SK-N-SH treated with all-trans-retinoic acid at 6 μM for 48 hours (cell line): ENCODE results near the gene RASGEF1C.

Experiments
- CREB5 ChIP-seq: fragments of 250-450 bp; sonication (Bioruptor Pico); IDR thresholded peaks from 2 replicates; pipeline ENCODE4 v1.5.1; 2020; ENCODE audit warnings: low read depth, mild to moderate bottlenecking, moderate library complexity
- CSDC2 ChIP-seq: fragments of 250-450 bp; sonication (Bioruptor Pico); IDR thresholded peaks from 2 replicates; pipeline ENCODE4 v1.5.0; 2020; ENCODE audit warnings: mild to moderate bottlenecking, moderate library complexity
- CSRNP3 ChIP-seq: fragments of 250-450 bp; sonication (Bioruptor Pico); IDR thresholded peaks from 2 replicates; pipeline ENCODE4 v1.5.1; 2021; ENCODE audit warnings: mild to moderate bottlenecking, moderate library complexity
- ESRRG ChIP-seq: fragments of 250-450 bp; sonication (Bioruptor Pico); IDR thresholded peaks from 2 replicates; pipeline ENCODE4 v1.6.1; 2021; ENCODE audit warnings: mild to moderate bottlenecking
- ISL1 ChIP-seq: fragments of 250-450 bp; sonication (Bioruptor Pico); IDR thresholded peaks from 2 replicates; pipeline ENCODE4 v2.1.2; 2022; ENCODE audit warnings: mild to moderate bottlenecking, moderate library complexity
- OSR1 ChIP-seq: fragments of 250-450 bp; sonication (Bioruptor Pico); IDR thresholded peaks from 2 replicates; pipeline ENCODE4 v1.8.0; 2022; ENCODE audit warnings: moderate library complexity, mild to moderate bottlenecking, inconsistent platforms
- PATZ1 ChIP-seq: fragments of 250-450 bp; sonication (Bioruptor Pico); IDR thresholded peaks from 2 replicates; pipeline ENCODE4 v1.8.0; 2020; ENCODE audit warnings: mild to moderate bottlenecking, moderate library complexity, borderline replicate concordance
- RARB ChIP-seq: fragments of 250-450 bp; sonication (Bioruptor Pico); IDR thresholded peaks from 2 replicates; pipeline ENCODE4 v1.8.0; 2021; ENCODE audit warnings: mild to moderate bottlenecking, moderate library complexity
- ZFP30 ChIP-seq: fragments of 450-650 bp; formaldehyde crosslinking; IDR thresholded peaks from 2 replicates; pipeline ENCODE4 v1.5.0; 2022; ENCODE audit warnings: mild to moderate bottlenecking, moderate library complexity
- ZNF565 ChIP-seq: fragments of 450-650 bp; formaldehyde crosslinking; conservative IDR thresholded peaks from 2 replicates; pipeline ENCODE4 v1.5.0; 2020; ENCODE audit warnings: low read depth, mild to moderate bottlenecking, moderate library complexity

- no peak for TF ChIP-seq ZFP30 (CRISPR knock-in tag)
- TF ChIP-seq ISL1 (CRISPR knock-in tag): no peak
- TF ChIP-seq ESRRG (CRISPR knock-in tag): no peak
- no peak for TF ChIP-seq PATZ1 (CRISPR knock-in tag)
- no peak for TF ChIP-seq CSRNP3 (CRISPR knock-in tag)
- TF ChIP-seq RARB: no peak
- TF ChIP-seq OSR1 (CRISPR knock-in tag): no peak
- TF ChIP-seq CSDC2 (CRISPR knock-in tag): no peak
- no peak for TF ChIP-seq ZNF565
- no peak for TF ChIP-seq CREB5 (CRISPR knock-in tag)
These were observed 42.1 kb upstream of the RASGEF1C start for GRCh38 chr5:180251141-180251540.
